Fibroblast of mammary gland (primary cell): ENCODE data around the gene MUC13.

Experiments
- DNase-seq: peaks from one replicate; pipeline ENCODE4 v3.0.0-alpha.2; 2010; ENCODE audit warnings: low read depth
- H3K4me3 ChIP-seq: 2 replicates; pipeline ENCODE4 v1.5.1; 2011; ENCODE audit warnings: low read depth, mild to moderate bottlenecking, low read length, moderate library complexity; ENCODE audit not compliant: control insufficient read depth
- CTCF ChIP-seq: conservative IDR thresholded peaks from 2 replicates; pipeline ENCODE4 v1.5.1; 2011; ENCODE audit warnings: low read depth, low read length, inconsistent platforms; ENCODE audit not compliant: control insufficient read depth, insufficient read depth

Gene MUC13

GRCh38 chr3:124934577-124934976 lies at the start of gene MUC13:
TSS of gene MUC13 (minus strand) at chr3:124934751. CDS start at chr3:124934712, 39 bp downstream.
- no peak for TF ChIP-seq CTCF
- no peak within 1 kb of the TSS for H3K4me3 ChIP-seq
- DNase-seq: peak; percentile 10

- TF ChIP-seq CTCF: no peak
- DNase-seq: no peak
- no peak overlapping the region for H3K4me3 ChIP-seq
These were observed 48.3 kb upstream of the MUC13 start for GRCh38 chr3:124982855-124983254.

- H3K4me3 ChIP-seq: no peak overlapping the region
- DNase-seq: no peak
These were observed 46.9 kb upstream of the MUC13 start for GRCh38 chr3:124981472-124981871.

GRCh38 chr3:124978627-124979026 lies 44.1 kb upstream of the MUC13 start:
- TF ChIP-seq CTCF: no peak
- no peak overlapping the region for H3K4me3 ChIP-seq
- no peak for DNase-seq

More at GRCh38 chr3:124981472-124981871, 46.9 kb upstream of the MUC13 start:
- no peak for TF ChIP-seq CTCF

- no peak for TF ChIP-seq CTCF
- no peak for DNase-seq
- H3K4me3 ChIP-seq: no peak overlapping the region
These were observed 41.8 kb upstream of the MUC13 start for GRCh38 chr3:124976383-124976782.

GRCh38 chr3:124974691-124975090 lies 40.1 kb upstream of the MUC13 start:
- H3K4me3 ChIP-seq: no peak overlapping the region
- DNase-seq: no peak

More at GRCh38 chr3:124974691-124975090, 40.1 kb upstream of the MUC13 start:
- TF ChIP-seq CTCF: no peak
